Measurements from ENCODE around the gene ATP8A1. TPM values are rescaled to one million over a fixed set of nuclear protein-coding genes. Genes with fewer than 3 reads are reported as not detected.

The ATP8A1 gene
- total RNA-seq, 1 donor from 2014 or later = 13.7 TPM

- Mint-ChIP-seq H3K27ac (no peak overlapping the region), H3K27me3 (peaks cover 66% of the 10 kb centered on the region), H3K9me3 (ENCODE audit: low read depth) (no peaks in the 10 kb centered on the region), H3K4me1 (ENCODE audit: low read depth) (peaks cover 15% of the 10 kb centered on the region), H3K4me3 (ENCODE audit: low read depth) (no peak overlapping the region), H3K36me3 (ENCODE audit: insufficient read depth) (no peaks in the 10 kb centered on the region)
- no peak for TF ChIP-seq CTCF (IDR thresholded peaks at IDR 0.05; ENCODE audit: unreplicated experiment)
- DNase-seq (ENCODE audit: low spot score, unreplicated experiment) = no peak
These were observed 261.3 kb downstream of the ATP8A1 start for GRCh38 chr4:42395595-42395994.

GRCh38 chr4:42392436-42392835 is 264.5 kb downstream of the ATP8A1 start:
- DNase-seq (ENCODE audit: low spot score, unreplicated experiment) = no peak
- Mint-ChIP-seq H3K4me3 (ENCODE audit: low read depth) (no peak overlapping the region), H3K36me3 (ENCODE audit: insufficient read depth) (no peaks in the 10 kb centered on the region), H3K4me1 (ENCODE audit: low read depth) (peaks cover 8% of the 10 kb centered on the region), H3K9me3 (ENCODE audit: low read depth) (no peaks in the 10 kb centered on the region), H3K27ac (no peak overlapping the region), H3K27me3 (peaks cover 39% of the 10 kb centered on the region)
- no peak for TF ChIP-seq CTCF (IDR thresholded peaks at IDR 0.05; ENCODE audit: unreplicated experiment)

GRCh38 chr4:42391981-42392380 is 264.9 kb downstream of the ATP8A1 start:
- H3K36me3 Mint-ChIP-seq (ENCODE audit: insufficient read depth) = no peaks in the 10 kb centered on the region
- H3K4me1 Mint-ChIP-seq (ENCODE audit: low read depth) = peaks cover 8% of the 10 kb centered on the region
- H3K4me3 Mint-ChIP-seq (ENCODE audit: low read depth) = no peak overlapping the region

GRCh38 chr4:42391355-42391664 is 265.6 kb downstream of the ATP8A1 start:
- no peaks in the 10 kb centered on the region for H3K9me3 Mint-ChIP-seq (ENCODE audit: low read depth)
- H3K27ac Mint-ChIP-seq = no peak overlapping the region
- H3K36me3 Mint-ChIP-seq (ENCODE audit: insufficient read depth) = no peaks in the 10 kb centered on the region
- DNase-seq (ENCODE audit: low spot score, unreplicated experiment) = no peak
- H3K27me3 Mint-ChIP-seq = peaks cover 28% of the 10 kb centered on the region
- H3K4me3 Mint-ChIP-seq (ENCODE audit: low read depth) = no peak overlapping the region
- TF ChIP-seq CTCF (IDR thresholded peaks at IDR 0.05; ENCODE audit: unreplicated experiment) = no peak
- H3K4me1 Mint-ChIP-seq (ENCODE audit: low read depth) = peaks cover 1% of the 10 kb centered on the region

More at GRCh38 chr4:42391981-42392380, 264.9 kb downstream of the ATP8A1 start:
- Mint-ChIP-seq H3K9me3 (ENCODE audit: low read depth) (no peaks in the 10 kb centered on the region), H3K27ac (no peak overlapping the region), H3K27me3 (peaks cover 35% of the 10 kb centered on the region)
- no peak for DNase-seq (ENCODE audit: low spot score, unreplicated experiment)
- TF ChIP-seq CTCF (IDR thresholded peaks at IDR 0.05; ENCODE audit: unreplicated experiment) = no peak

- H3K4me3 Mint-ChIP-seq (ENCODE audit: low read depth) = no peak overlapping the region
- no peak overlapping the region for H3K27ac Mint-ChIP-seq
- TF ChIP-seq CTCF (IDR thresholded peaks at IDR 0.05; ENCODE audit: unreplicated experiment) = no peak
- H3K27me3 Mint-ChIP-seq = peaks cover 26% of the 10 kb centered on the region
- H3K4me1 Mint-ChIP-seq (ENCODE audit: low read depth) = no peaks in the 10 kb centered on the region
- DNase-seq (ENCODE audit: low spot score, unreplicated experiment) = no peak
- no peaks in the 10 kb centered on the region for H3K9me3 Mint-ChIP-seq (ENCODE audit: low read depth)
- H3K36me3 Mint-ChIP-seq (ENCODE audit: insufficient read depth) = no peaks in the 10 kb centered on the region
These were observed 266.1 kb downstream of the ATP8A1 start for GRCh38 chr4:42390622-42391354.
